GM12878 (cell line): ENCODE results near the gene MSLN.

Experiments used
- EZH2 ChIP-seq: IDR thresholded peaks from 2 replicates; pipeline ENCODE4 v1.6.1; 2012; ENCODE audit warnings: low read depth, mild to moderate bottlenecking, control low read depth, inconsistent platforms, low read length, borderline replicate concordance; ENCODE audit not compliant: control insufficient read depth
- HDAC6 ChIP-seq: fragments of 200-600 bp; sonication (generic); IDR thresholded peaks from one replicate; pipeline ENCODE4 v1.8.0; 2017; ENCODE audit warnings: antibody characterized with exemption; ENCODE audit not compliant: unreplicated experiment
- SP1 ChIP-seq: IDR thresholded peaks from one replicate; pipeline ENCODE4 v1.6.1; 2011; ENCODE audit warnings: low read depth, low read length
- YY1 ChIP-seq: IDR thresholded peaks from 2 replicates; pipeline ENCODE4 v1.6.1; 2011; ENCODE audit warnings: low read depth, mild to moderate bottlenecking, low read length
- TF ChIP-seq, protein P1 (sequence below), 3 experiments: IDR thresholded peaks in 2 of 3; conservative IDR thresholded peaks in 1 of 3; 2 replicates each; pipeline ENCODE4 v1.5.1; 2011; ENCODE audit warnings: low read depth in 3 of 3, low read length in 3 of 3, mild to moderate bottlenecking in 3 of 3, control low read depth in 2 of 3, moderate library complexity in 2 of 3, inconsistent platforms in 1 of 3, mixed read lengths in 1 of 3; ENCODE audit not compliant: control insufficient read depth in 2 of 3, insufficient read depth in 1 of 3; ENCODE audit errors: extremely low read depth in 1 of 3
- TF ChIP-seq, protein P2 (sequence below): IDR thresholded peaks from 2 replicates; pipeline ENCODE4 v1.6.1; 2011; ENCODE audit warnings: borderline replicate concordance, low read depth, mild to moderate bottlenecking, moderate library complexity, mixed read lengths, low read length; ENCODE audit not compliant: insufficient read depth; ENCODE audit errors: extremely low read length

DNA sequence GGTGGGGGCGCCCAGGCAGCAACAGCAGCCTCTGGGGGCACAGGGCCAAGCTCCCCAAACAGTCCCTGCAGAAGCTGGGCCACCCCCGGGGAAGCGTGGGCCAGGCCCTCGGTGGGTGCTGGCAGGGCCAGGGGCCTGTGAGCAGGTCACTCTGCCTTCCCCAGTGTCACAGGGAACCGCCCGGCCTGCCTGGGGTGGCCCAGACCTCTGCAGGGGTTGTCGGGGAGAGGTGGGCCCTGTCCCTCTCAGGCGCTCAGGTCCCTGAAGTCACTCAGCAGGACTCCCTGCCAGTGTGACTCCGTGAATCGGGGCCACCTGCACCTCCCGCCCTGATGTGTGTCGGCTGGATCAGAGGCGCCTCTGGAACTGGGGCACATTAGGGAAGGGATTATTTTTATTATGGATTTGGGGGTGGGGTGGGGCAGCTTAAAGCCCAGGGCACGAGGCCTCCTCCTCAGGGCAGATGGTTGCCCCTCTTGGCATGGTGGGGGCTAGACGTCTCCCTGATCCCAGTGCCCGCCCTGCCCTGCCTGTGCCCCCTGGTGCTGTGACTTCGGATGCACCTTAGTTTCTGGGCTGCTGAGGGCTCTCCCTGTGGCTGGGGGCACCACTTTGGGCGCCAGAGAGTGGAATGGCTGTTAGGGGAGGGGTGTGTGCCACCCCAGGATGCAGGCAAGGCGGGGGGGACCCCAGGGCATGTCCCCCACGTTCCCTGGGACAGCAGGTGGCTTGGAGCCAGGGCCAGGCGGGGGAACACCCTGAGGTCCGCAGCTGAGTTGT, 41.2 kb downstream of the MSLN start:
- no peak for TF ChIP-seq SP1
- TF ChIP-seq, protein P1, sequence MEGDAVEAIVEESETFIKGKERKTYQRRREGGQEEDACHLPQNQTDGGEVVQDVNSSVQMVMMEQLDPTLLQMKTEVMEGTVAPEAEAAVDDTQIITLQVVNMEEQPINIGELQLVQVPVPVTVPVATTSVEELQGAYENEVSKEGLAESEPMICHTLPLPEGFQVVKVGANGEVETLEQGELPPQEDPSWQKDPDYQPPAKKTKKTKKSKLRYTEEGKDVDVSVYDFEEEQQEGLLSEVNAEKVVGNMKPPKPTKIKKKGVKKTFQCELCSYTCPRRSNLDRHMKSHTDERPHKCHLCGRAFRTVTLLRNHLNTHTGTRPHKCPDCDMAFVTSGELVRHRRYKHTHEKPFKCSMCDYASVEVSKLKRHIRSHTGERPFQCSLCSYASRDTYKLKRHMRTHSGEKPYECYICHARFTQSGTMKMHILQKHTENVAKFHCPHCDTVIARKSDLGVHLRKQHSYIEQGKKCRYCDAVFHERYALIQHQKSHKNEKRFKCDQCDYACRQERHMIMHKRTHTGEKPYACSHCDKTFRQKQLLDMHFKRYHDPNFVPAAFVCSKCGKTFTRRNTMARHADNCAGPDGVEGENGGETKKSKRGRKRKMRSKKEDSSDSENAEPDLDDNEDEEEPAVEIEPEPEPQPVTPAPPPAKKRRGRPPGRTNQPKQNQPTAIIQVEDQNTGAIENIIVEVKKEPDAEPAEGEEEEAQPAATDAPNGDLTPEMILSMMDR (IDR thresholded peaks at IDR 0.05 in 2 of 3, conservative IDR thresholded peaks at IDR 0.05 in 1 of 3; ENCODE audit: control insufficient read depth in 2 of 3, extremely low read depth in 1 of 3, insufficient read depth in 1 of 3, low read depth in 3 of 3, low read length in 3 of 3), result no peak
- no peak for TF ChIP-seq HDAC6
- TF ChIP-seq YY1, result no peak
- no peak for TF ChIP-seq EZH2
- TF ChIP-seq, protein P2, sequence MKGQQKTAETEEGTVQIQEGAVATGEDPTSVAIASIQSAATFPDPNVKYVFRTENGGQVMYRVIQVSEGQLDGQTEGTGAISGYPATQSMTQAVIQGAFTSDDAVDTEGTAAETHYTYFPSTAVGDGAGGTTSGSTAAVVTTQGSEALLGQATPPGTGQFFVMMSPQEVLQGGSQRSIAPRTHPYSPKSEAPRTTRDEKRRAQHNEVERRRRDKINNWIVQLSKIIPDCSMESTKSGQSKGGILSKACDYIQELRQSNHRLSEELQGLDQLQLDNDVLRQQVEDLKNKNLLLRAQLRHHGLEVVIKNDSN, result no peak
